GM12865 (cell line): ENCODE measurements around the gene DNAJC24.

ENCODE experiments used
- DNase-seq: peaks from one replicate; pipeline ENCODE4 v3.0.0; 2010; ENCODE audit warnings: low read depth
- H3K4me3 ChIP-seq: 2 replicates; pipeline ENCODE4 v1.5.1; 2011; ENCODE audit warnings: mild to moderate bottlenecking, low read depth, low read length, control low read depth
- TF ChIP-seq, protein P1 (sequence below): IDR thresholded peaks from 2 replicates; pipeline ENCODE4 v1.5.1; 2011; ENCODE audit warnings: low read length, control low read depth, low read depth, inconsistent platforms; ENCODE audit not compliant: insufficient read depth; ENCODE audit errors: missing control alignments

Gene DNAJC24

GRCh38 chr11:31375879-31376278 lies 6.2 kb downstream of the DNAJC24 start:
- H3K4me3 ChIP-seq, result no peak overlapping the region
- DNase-seq, result no peak
- TF ChIP-seq, protein P1, sequence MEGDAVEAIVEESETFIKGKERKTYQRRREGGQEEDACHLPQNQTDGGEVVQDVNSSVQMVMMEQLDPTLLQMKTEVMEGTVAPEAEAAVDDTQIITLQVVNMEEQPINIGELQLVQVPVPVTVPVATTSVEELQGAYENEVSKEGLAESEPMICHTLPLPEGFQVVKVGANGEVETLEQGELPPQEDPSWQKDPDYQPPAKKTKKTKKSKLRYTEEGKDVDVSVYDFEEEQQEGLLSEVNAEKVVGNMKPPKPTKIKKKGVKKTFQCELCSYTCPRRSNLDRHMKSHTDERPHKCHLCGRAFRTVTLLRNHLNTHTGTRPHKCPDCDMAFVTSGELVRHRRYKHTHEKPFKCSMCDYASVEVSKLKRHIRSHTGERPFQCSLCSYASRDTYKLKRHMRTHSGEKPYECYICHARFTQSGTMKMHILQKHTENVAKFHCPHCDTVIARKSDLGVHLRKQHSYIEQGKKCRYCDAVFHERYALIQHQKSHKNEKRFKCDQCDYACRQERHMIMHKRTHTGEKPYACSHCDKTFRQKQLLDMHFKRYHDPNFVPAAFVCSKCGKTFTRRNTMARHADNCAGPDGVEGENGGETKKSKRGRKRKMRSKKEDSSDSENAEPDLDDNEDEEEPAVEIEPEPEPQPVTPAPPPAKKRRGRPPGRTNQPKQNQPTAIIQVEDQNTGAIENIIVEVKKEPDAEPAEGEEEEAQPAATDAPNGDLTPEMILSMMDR, result no peak

GRCh38 chr11:31383116-31383515 lies 13.5 kb downstream of the DNAJC24 start:
- no peak overlapping the region for H3K4me3 ChIP-seq
- DNase-seq, result no peak
- TF ChIP-seq, protein P1, result no peak

DNA sequence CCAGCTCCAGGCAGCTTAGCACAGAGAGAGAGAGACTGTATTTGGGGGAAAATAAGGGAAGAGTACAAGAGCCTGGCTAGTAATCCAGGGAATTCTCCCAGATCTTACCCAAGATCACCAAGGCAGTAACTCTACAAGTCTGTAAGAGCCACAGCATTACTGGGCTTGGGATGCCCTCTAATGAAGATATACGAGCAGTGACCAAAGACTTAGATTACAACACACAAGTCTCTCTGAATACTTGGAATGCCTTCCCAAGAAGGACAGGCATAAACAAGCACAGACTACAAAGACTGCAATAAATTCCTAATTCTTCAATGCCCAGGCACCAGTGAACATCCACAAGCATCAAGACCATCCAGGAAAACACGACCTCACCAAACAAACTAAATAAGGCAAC lies 17.7 kb downstream of the DNAJC24 start:
- no peak for DNase-seq
- TF ChIP-seq, protein P1, result no peak
- H3K4me3 ChIP-seq, result no peak overlapping the region

- DNase-seq, result peak; percentile 17
- H3K4me3 ChIP-seq, result no peak overlapping the region
- TF ChIP-seq, protein P1, result peak; percentile 46
Observed at GRCh38 chr11:31397239-31397834, 27.7 kb downstream of the DNAJC24 start.

DNA sequence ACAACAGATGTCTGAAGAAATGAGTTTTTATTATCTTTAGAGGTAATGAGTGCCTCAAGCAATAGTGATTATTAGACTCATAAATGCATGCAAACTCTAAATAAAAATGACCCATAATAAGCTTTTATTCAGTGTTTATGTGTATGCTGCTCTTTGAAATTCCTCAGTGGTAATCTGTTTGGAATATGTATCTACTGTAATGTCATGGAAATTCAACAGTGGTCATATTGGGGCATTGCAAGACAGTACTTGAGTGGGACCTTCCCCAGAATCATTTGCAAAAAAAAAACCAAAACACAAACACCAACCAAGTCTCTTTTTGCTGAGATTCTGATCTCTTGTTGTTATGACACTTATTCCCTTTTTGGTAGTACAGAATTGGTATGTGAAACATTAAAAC lies 35.0 kb downstream of the DNAJC24 start:
- H3K4me3 ChIP-seq, result no peak overlapping the region
- DNase-seq, result no peak
- TF ChIP-seq, protein P1, result no peak

DNA sequence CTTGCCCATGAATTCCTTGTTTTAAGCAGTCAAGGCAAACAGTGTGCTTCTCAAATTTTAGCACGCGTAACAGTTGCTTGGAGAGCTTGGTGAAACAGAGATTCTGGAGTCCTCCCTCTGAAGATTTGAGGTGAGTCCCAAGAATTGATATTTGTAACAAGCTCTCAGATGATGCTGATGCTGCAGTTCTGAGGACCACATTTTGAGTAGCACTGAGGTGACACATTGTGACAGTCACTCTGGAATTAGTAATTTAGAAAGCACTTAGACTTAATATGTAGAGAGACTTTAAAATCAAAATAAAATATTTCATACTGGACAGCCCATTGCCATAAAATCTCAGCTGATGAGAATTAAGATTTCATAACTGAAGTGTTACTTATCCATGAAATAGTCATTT lies 38.5 kb downstream of the DNAJC24 start:
- no peak overlapping the region for H3K4me3 ChIP-seq
- DNase-seq, result no peak
- TF ChIP-seq, protein P1, result no peak

GRCh38 chr11:31412946-31413345 lies 43.3 kb downstream of the DNAJC24 start:
- H3K4me3 ChIP-seq, result no peak overlapping the region
- no peak for DNase-seq
- TF ChIP-seq, protein P1, result no peak
